GM19238 (cell line): Measurements from ENCODE around the gene FDX2.
"Not testable (repeated sequence)": the region's sequence is repeated elsewhere in the genome, so short reads cannot be mapped to it uniquely, and the experiment has no call there.

Source experiments
- DNase-seq: peaks from one replicate; pipeline ENCODE4 v3.0.0; 2011; ENCODE audit warnings: low spot score; ENCODE audit not compliant: insufficient read length

Gene FDX2

DNA sequence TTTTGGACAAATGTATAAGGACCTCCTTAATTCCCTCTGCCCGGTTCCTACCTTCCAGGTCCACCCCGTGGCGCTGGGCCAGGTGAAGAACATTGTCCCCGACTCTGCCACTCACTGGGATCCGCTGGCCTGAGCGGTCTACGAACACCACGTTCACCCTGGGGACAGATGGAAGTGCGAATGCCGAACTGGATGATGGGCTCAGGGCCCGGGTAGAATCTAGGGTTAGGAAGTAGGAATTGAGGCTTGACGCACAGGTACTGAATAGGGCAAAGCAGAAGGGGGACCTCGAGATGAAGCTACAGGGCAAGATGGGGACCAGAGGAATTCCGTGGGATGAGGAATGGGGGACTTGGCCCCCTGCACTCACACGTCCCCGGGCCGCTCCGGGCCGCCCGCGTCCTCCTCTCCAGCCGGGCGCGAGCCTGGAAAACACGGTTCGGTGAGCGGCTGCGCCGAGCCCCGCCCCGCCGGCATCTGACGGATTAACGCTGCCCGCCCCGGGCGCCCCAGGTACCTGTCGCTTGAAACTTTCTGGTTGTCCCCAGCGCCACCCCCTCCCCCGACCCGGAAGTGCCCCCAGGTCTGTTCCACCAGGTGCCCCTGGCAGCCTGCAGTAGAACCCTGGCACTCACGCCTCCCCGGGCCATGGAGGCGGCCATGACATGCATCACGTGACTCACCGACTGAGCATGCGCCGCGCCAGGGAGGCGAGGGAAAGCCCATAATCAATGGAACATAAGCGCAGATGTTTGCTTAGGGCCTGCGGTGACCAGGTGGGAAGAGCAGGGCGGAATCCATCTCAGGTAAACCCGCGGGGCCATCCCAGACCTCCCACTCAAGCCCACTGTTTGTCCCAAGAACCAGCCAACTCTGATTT is at the start of gene FDX2:
TSS of gene FDX2 (minus strand) at position 681 of the 880 bp plus-strand sequence. CDS start at position 662, 19 bp downstream.
- peak; percentile 95 for DNase-seq

DNA sequence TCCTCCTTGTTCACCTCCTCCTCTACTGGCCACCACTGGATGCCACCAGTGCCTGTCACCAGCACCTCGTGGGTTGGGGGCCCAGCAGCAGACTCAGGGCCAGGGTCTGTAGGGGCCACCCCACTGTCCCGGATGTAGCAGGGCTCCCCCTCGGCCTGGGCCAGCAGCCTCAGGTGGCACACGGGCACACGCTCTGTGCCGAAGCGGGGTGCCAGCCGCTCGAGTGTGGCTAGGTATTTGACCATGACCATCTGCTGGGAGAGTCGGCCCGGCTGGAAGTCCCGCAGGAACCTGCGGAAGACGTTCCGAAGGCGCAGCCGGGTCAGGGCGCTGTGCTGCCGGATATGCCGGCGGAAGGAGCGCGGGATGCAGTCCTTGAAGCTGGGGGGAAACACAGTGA is 49.7 kb upstream of the FDX2 start:
- DNase-seq = no peak

DNA sequence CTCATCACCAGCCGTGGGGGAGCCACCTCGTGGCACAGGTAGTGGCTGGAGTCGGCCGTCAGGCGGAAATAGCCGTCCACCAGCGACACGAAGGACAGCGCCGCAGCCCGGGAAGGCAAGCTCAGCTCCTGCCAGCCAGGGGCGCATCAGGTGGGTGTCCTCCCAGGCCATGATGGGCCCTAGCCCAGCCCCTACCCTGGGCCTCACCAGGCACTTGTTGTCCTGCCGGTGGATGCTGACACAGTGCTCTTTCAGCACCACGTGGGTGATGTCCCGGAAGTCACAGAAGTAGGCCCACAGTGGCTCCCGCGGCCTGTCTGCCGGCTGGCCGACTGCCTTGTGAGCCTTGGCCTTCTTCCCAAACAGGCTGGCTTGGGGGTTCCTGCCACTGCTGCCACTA is 48.8 kb upstream of the FDX2 start:
- no peak for DNase-seq

DNA sequence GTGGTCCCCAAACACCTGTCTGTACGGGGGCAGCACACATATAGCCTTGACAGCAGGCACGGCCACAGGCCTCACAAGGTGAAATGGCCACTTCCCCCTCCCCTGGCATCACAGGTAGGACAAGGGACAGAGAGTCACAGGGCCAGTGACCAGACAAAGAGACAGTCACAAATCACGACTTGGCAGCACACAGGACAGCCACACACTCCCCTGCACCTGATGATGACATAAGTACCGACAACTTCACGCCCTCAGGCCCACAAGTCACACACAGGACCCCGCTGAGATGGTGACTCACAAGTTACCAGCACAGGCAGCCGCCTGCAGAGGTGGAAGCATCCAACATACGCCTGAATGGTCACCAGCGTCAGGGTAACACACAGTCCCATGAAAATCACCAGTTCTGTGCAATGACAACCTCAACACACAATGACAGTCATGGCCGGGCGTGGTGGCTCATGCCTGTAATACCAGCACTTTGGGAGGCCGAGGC is 48.0 kb upstream of the FDX2 start:
- DNase-seq = no peak

DNA sequence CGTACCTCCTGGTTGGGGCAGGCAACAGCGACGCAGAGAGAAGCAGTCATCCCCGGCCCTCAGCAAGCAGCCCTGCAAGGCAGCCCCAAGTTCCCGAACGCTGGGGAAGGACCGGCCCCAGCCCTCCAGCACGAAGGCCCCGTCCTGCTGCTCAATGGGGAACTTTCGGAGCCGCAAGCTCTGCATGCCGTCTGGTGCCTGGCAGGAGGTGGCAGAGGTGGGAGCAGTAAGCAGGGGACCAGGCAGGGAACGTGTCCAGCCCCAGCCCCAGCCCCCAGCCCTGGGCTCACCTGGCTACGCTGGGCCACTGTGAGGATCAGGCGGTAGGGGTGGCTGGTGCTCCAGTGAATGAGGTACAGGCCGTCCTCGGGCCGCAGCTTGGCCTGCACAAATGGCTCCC is 46.4 kb upstream of the FDX2 start:
- DNase-seq = no peak

DNA sequence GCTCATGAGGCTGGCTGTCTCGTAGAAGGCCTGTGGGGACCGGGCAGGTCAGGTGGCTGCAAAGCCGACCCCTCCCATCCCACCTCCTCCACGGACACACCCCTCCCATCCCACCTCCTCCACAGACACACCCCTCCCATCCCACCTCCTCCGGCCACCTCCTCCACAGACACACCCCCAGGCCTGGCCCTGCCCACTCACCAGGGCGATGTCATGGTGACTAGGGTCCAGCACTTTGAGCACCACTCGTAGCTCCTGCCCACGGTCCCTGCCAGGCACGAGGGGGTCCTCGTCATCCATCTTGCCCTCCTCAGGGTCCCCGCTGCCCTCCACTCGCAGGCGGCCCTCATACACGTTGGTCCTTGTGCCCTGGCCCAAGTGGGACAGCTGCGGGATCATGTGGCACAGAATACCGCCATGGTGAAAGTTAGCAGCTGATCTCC is 45.8 kb upstream of the FDX2 start:
- DNase-seq = no peak

DNA sequence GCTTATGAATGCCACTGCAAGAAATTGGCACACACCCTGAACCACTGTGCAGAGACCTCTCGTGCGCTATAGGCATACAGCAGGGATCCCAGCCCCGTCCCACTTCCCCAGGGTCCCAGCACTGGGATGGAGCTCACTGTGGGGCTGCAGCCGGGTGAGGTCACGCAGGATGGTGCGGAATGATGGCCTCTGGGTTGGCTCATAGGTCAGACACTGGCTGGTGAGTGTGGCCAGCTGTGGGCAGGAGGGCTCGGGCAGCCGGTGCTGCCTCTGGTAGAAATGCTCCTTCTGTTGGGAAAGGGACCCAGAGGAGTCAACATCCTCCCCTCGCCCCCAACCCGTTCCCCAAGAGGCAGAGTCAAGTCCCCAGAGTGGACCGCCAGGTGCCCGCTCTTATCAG is 40.6 kb upstream of the FDX2 start:
- DNase-seq = no peak

DNA sequence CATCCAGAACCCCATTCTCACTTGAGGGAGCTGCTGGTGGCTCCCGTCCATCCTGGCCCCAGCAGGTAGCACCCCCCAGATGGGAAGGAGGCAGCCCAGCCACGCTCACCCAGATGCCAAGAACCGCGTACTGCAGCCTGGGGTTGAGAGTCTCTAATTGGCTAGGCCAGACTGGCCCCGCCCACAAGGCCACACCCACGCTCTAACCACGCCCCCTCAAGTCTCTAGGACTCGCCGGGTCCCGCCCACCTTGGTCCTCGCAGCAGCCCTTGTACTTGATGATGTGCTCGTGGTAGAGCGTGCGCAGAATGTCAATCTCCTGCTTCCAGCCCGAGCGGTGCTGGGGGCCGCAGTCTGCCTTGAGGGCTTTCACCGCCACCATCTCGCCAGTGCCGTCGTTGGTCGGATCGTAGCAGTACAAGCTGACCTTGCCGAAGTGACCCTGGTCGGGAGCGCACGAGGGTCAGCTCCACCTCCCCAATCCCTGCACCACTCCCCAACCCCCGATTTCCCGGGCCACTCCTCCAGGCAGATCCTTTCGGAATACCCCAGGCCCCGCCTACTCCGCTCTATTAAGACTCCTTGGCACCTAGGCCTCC is 38.1 kb upstream of the FDX2 start:
- no peak for DNase-seq

DNA sequence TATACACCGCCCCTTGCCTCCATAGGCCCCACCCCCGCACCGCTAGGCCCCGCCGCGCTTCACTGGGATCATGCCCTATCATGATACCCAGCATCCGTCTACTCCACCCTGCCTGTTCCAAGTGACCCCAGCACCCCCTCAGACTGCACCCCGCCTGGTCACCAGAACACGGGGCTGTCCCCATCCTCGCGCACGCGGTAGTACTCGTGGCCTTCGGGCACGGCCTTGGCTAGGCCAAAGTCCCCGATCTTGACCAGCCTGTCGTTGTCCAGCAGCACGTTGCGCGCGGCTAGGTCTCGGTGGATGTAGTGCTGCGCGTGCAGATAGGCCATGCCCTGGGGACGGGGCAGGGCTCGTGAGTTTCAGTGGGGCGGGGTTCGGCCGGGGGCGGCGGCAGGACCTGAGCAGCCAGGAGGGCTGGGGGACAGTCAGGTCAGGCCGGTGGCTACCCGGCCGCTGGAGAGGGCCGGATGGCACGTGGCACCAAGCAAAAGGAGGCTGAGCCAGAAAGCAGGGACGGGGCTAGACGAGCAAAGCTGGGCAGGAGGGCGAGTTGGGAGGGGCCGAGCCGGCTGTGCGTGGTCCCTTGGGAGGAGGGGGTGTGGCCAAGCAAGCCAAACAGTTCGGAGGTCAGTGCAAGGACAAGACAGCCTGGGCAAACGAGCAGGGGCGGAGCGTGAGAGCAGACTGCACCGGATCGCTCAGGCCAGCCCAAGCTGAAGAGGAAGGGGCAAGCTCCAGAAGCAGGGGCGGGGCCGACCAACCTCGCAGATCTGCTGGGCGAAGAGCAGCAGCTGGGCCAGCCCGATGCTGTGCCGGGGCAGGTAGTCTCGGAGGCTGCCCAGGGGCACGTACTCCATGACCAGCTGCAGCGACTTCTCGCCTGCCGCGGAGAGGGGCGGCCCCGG is 37.2 kb upstream of the FDX2 start:
- no peak for DNase-seq

DNA sequence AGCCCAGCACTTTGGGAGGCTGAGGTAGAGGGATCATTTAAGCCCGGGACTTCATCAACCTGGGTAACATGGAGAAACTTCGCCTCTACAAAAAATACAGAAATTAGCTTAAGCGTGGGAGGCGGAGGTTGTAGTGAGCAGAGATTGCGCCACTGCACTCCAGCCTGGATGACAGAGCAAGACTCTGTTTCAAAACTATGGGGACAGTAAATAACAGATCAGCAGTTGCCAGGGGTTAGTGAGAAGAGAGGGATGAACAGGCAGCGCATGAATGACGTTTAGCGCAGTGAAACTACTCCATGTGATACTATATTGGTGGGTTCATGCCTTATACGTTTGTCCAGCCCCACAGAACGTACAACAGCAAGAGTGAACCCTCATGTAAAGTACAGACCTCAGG is 30.7 kb upstream of the FDX2 start:
- no peak for DNase-seq

DNA sequence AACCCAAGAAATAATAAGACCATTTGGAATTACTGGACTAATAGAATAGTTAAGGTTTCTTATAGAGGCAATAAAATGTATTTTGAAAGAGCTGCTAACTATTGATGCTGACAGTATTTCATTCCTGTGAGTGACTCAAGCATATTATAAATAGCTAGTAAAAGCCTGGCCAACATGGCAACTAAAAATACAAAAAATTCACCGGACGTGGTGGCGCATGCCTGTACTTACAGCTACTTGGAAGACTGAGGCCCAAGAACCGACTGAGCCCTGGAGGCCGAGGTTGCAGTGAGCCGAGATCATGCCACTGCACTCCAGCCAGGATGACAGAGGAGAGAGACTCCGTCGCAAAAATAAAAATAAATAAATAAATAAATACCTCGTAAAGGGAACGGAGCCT is 29.0 kb upstream of the FDX2 start:
- no peak for DNase-seq

DNA sequence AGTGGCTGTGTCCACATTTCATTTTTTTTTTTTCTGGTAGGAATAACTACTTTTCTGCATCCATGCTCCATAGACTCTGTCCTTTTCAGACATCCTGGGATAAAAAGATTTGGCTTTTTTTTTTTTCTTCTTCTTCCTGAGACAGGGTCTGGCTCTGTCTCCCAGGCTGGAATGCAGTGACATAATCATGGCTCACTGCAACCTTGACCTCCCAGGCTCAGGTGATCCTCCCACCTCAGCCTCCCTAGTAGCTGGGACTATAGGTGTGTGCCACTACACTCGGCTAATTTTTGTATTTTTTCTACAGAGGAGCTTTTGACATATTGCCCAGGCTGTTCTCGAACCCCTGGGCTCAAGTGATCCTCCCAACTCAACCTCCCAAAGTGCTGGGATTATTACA is 27.7 kb upstream of the FDX2 start:
- no peak for DNase-seq

DNA sequence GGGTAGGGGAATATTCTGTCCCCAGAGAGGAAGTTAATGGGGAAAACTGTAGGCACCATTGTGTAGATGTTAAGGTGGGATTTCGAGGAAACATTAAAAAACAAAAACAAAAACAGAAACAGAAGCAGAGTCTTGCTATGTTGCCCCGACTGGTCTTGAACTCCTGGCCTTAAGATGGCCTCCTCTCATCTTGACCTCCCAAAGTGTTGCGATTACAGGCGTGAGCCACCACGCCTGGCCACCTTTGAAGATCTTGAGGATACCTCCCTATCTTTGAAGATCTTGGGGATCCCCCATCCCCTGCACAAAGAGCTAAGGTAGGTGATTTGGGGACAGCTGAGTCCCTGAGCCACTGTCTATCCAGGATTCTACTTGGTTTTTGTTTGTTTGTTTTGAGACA is 24.2 kb upstream of the FDX2 start:
- DNase-seq = no peak

DNA sequence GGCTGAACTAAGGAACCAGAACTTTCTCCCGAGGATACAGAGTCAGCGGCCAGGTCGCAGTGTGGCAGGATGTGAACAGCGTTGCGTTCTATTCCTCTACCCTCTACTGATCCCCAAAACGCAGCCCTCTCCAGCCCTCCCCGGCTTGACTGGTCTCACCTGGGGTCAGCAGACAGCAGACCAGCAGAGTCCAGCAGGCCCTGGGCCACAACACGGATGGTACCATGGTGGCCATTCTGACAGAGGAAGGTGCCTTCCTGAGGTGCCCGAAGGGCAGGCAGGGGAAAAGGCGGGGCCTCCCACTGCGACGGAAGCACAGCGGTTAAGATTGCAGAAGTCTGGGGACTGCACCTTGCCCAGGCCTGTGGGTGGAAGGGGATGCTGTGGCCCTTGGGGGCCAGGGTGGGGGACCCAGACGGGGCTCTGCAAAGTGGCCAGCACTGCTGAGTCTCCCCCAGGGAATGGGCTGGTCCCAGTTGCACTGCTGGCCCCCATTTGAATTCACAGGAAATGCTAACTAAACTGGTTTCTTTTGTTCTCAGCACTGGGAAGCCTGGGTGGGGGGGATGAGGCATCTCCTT is 23.7 kb upstream of the FDX2 start, which contains the start of gene ICAM3:
TSS of gene ICAM3 (minus strand) at position 245 of the 581 bp plus-strand sequence. CDS start at position 235, 10 bp downstream.
- DNase-seq = peak; percentile 75

DNA sequence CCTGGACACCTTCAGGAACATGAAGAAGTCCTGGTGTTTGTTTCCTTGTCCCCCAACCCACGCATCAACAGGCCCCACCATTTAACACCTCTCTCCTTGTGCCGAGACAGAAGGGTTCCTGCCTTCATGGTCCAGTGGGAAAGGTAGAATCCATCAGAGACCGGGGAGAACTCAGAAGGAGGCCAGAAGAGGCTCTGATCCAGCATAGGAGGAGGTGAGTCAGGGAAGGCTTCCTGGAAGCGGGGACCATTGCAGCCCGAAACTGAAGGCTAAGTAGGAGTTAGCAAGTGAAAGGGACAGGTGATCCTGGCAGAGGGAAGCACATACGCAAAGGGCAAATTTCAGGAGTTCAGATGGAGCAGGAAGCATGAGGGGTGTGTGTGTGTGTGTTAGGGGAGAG is 23.1 kb upstream of the FDX2 start:
- DNase-seq = no peak

DNA sequence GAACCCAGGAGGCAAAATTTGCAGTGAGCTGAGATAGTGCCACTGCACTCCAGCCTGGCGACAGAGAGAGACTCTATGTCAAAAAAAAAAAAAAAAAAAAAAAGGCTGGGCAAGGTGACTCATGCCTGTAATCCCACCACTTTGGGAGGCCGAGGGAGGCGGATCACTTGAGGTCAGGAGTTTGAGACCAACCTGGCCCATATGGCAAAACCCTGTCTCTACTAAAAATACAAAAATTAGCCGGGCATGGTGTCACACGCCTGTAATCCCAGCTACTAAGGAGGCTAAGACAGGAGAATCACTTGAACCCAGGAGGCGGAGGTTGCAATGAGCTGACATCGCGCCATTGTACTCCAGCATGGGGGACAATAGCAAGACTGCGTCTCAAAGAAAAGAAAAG is 20.9 kb upstream of the FDX2 start:
- DNase-seq = not testable (repeated sequence)

DNA sequence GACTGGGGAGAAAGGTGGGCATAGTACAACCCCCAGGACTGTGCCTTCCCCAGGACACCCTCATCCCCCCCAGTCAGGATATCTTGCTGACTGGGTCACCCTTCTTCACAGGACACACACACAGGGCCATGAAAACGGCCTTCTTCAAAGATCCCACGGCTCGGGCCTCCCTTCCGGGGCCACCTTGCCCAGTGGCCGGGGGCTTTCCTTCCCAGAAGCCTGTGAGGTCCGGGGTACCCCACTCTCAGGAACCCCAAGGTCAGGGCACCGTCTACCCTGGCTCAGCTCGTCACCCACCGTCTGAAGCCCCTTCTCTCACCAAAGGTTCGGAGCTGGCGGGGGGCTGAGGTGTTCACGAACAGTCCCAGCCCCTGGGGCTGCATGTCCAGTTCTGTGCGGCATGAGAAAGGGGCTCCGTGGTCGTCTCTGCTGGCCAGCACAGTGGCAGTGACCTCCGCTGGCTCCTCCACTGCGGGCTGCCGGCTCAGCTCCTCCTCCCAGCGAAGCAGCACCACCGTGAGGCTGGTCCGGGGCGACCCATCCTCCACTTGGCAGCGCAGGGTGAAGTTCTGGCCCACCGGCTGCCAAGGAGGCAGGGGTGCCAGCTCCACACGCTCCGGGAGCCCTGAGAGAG is 19.7 kb upstream of the FDX2 start:
- DNase-seq = no peak

DNA sequence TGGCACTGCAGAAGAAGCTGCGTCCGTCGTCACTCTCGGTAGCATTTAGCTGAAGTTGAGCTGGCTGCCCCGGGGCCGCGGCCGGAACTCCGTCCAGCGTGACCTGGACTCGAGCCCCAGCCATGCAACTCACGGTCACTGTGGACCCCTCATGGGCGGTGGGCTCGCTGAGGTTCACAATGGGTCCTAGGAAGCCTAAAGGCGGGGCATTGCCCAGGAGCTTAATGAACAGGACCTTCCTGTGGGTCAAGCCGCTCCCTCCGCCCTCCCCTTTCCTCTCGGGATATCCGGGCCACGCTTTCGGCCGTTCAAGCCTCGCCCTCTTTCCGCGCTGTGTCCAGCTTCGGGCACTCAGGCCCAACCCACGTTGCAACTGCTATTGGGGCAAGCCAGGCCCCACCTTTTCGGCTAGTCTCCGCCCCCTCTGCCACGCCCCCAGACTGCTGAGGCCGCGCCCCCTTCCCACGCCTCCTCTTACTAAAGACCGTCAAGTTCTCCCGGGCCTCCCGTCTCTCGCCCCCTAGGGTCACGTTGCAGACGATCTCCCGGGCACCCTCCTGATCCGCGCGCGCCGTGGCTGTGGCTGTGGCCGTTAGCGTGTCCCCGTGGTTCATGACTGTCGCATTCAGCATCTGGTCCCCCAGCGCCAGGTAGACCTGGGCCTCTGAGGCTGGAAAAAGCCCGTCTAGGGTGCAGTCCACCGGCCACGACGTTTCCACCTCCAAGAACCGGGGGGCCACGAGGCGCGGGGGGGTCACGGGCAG is 19.0 kb upstream of the FDX2 start:
- no peak for DNase-seq

DNA sequence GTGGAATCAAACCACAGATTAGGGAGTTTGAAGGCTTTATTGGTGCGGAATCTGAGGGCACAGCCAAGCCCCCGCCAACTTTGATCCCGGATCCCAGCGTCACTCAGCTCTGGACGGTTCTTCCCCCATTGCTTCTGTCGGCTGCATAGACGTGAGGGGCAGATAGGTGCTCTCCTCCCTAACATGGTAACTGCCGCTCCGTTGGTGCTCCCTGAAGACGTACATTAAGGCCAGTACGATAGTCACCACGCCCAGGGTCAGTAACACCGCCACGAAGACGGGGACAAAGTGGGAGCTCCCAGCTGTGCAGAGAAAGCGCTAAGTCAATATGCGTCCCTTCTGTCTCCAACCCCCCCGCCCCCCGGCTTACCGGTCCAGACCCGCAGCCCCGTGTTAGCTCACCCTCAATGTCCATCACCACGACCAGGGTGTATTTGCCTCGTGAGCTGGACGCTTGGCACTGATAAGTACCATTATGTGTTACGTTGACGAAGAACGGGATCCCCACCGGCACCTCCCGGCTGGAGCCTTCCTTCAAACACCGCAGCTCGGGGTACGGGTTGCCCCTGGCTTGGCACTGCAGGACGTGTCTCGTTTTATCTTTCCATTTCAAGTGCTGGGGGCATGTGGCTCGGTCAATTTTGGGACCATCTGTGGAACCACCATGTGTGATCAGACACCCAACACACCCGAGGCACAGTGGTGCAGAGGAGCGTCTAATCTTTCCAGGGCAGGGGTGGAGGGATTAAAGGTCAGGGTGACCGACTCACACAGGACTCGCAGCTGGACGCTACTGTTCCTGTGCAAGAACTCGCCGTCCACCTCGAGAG is 18.2 kb upstream of the FDX2 start:
- DNase-seq = no peak
